Activated naive CD4-positive, alpha-beta T cell treated with anti-CD3 and anti-CD28 coated beads, Interleukin-2, amount 10 ng/mL, durations not matched to agents 5 hours and 36 hours (primary cell): ENCODE results near the gene SAP25. TPM values are rescaled to one million over a fixed set of nuclear protein-coding genes. Genes with fewer than 3 reads are reported as not detected.

ENCODE experiments used
- total RNA-seq, 2 experiments: library from RNA; stranded (reverse); gene quantifications; one replicate each; pipeline ENCODE4 v1.2.3, GENCODE V29; 2021

The SAP25 gene
- 10 to 100 TPM; 37.0 to 41.5 TPM for total RNA-seq

GRCh38 chr7:100573691-100574361 lies at the start of gene SAP25:
TSS of gene SAP25 (minus strand) at chr7:100573900. CDS start at chr7:100573742, 158 bp downstream.

GRCh38 chr7:100611983-100612729 lies 38.5 kb upstream of the SAP25 start, which contains the start of gene MOSPD3:
TSS of gene MOSPD3 (plus strand) at chr7:100612540. CDS start at chr7:100612792, 252 bp downstream.

DNA sequence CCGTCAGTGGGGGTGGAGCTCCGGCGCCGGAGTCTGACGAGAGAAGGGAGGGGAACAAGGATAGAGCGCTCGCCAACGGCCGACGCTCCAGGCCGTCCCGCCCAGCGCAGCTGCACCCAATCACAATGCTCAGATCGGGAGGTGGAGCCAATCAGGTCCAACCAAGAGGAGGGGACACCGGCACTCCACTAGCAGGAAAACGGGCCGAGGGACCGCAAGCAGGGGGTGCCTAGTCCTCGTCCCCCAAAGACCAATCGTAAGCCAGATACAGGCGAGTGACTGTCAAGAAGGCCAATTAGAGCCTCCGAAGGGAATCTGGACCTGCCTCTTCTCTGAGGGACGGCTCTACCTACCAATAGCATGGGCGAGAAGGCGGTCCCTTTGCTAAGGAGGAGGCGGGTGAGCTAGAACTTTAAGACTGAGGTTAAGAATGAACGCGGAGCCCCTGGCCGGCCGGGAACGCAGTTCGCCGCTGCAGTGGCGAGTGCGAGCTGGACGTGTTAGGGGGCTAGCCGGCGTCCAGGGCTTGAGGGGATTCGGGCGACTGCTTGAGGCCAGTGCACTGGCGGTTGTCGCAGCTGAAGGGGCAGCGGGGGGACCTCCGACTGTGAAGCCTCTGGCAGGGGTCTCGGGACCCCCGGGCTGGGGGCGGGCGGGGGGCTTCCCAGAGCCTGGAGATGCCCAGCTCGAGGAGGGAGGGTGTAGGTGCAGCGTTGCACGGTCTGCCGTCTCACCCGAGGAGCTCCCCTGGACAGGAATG lies 12.7 kb upstream of the SAP25 start, which contains the start of gene FBXO24:
Gene FBXO24 (plus strand): TSS at position 63 of the 760 bp plus-strand sequence. CDS start 298 bp downstream, at position 361.

DNA sequence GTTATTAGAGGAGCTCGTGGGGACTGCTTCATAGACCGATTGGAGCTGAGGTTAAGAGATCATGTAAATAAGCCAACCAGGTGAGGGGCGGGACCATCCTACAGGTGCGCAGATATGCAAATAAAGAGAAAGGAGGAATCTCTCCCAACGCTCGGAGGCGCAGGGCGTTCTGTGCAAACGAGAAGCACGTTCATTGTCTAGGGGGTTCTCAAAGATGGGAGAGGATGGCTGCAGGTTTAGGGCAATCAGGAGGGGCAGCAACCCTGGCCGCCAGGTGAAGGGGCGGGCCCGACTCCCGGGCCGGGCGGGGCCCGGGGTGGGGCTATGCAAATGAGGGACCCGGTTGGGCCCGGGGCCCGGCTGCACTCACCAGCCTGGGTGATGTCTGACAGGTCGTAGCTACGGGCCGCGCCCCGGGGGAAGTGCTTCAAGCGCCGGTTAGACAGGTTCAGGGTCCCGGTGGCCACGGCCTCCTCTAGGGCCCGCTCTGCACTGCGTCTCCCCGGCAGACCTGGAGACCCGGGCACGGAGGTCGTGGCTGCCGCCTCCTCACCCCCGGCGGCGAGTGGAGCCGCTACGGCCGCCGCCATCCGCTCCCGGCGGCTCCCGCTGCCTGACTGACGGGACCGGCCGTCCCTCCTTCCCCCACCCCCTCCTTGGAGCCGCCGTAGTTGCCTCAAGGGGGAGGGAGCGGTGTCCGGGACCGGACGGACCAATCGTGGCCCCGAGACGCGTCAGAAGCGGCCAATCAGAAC lies 12.0 kb upstream of the SAP25 start, which contains the start of gene LRCH4:
Gene LRCH4 (minus strand): TSS at position 619 of the 755 bp plus-strand sequence. CDS start 29 bp downstream, at position 590.

GRCh38 chr7:100538654-100539435 lies 34.9 kb downstream of the SAP25 start, which contains the start of gene AGFG2:
TSS of gene AGFG2 (plus strand) at chr7:100539203. CDS start at chr7:100539347, 144 bp downstream.

Other genes starting within 250 kb of the SAP25 start
- gene PILRB, start 215.8 kb downstream of the SAP25 start, total RNA-seq = 10 to 100 TPM; 48.7 to 49.8 TPM
- gene PILRA, start 200.4 kb downstream of the SAP25 start, total RNA-seq = 1 to 10 TPM; 2.6 to 3.9 TPM
- 1 to 10 TPM; 2.8 to 3.6 TPM for gene ZCWPW1, start 145.2 kb downstream of the SAP25 start, total RNA-seq
- gene MEPCE, start 144.1 kb downstream of the SAP25 start, total RNA-seq = 10 to 100 TPM; 44.3 to 44.5 TPM
- 10 to 100 TPM; 70.7 to 79.2 TPM for gene PPP1R35, start 137.4 kb downstream of the SAP25 start, total RNA-seq
- gene SPACDR, start 109.6 kb downstream of the SAP25 start, total RNA-seq = 1 to 10 TPM; 2.3 to 3.9 TPM
- 100 to 1,000 TPM; 117 TPM for gene TSC22D4, start 94.7 kb downstream of the SAP25 start, total RNA-seq
- under 1 TPM; 0.19 to 0.20 TPM for gene NYAP1, start 90.0 kb downstream of the SAP25 start, total RNA-seq
- 10 to 100 TPM; 28.8 to 32.7 TPM for gene AGFG2, start 34.7 kb downstream of the SAP25 start, total RNA-seq
- 100 to 1,000 TPM; 233 to 238 TPM for gene LRCH4, start 12.2 kb upstream of the SAP25 start, total RNA-seq
- 1 to 10 TPM in 1 of 2 experiments, under 1 TPM in 1; 0.86 to 1.5 TPM for gene FBXO24, start 12.4 kb upstream of the SAP25 start, total RNA-seq
- gene PCOLCE, start 28.5 kb upstream of the SAP25 start, total RNA-seq = 10 to 100 TPM; 16.6 to 17.4 TPM
- 10 to 100 TPM; 60.7 to 60.8 TPM for gene MOSPD3, start 38.6 kb upstream of the SAP25 start, total RNA-seq
- gene TFR2, start 67.7 kb upstream of the SAP25 start, total RNA-seq = 1 to 10 TPM; 9.4 to 10.0 TPM
- gene ACTL6B, start 82.5 kb upstream of the SAP25 start, total RNA-seq = not detected
- 100 to 1,000 TPM; 203 to 206 TPM for gene GNB2, start 99.8 kb upstream of the SAP25 start, total RNA-seq
- gene GIGYF1, start 120.3 kb upstream of the SAP25 start, total RNA-seq = 10 to 100 TPM; 54.3 to 57.3 TPM
- gene POP7, start 132.2 kb upstream of the SAP25 start, total RNA-seq = 10 to 100 TPM; 29.3 to 31.9 TPM
- under 1 TPM in 1 of 2 experiments, not detected in 1; 0.15 TPM for gene EPO, start 146.6 kb upstream of the SAP25 start, total RNA-seq
- not detected for gene ZAN, start 159.7 kb upstream of the SAP25 start, total RNA-seq